HepG2 (cell line): ENCODE results near the gene DPEP1. TPM values are rescaled to one million over a fixed set of nuclear protein-coding genes. Genes with fewer than 3 reads are reported as not detected.

Experiments
- ARID5B ChIP-seq: IDR thresholded peaks from 2 replicates; pipeline ENCODE4 v1.4.0; 2020; ENCODE audit warnings: mild to moderate bottlenecking, missing genetic modification reagents
- CBX5 ChIP-seq: sonication (generic); formaldehyde crosslinking; IDR thresholded peaks from 2 replicates; pipeline ENCODE4 v1.4.0; 2020; ENCODE audit warnings: missing genetic modification reagents, borderline replicate concordance
- CREB3 ChIP-seq: sonication (generic); formaldehyde crosslinking; IDR thresholded peaks from 2 replicates; pipeline ENCODE4 v1.5.0; 2020; ENCODE audit warnings: missing genetic modification reagents
- HOXA3 ChIP-seq: sonication (generic); formaldehyde crosslinking; IDR thresholded peaks from 2 replicates; pipeline ENCODE4 v1.5.0; 2020; ENCODE audit warnings: missing genetic modification reagents
- MED13 ChIP-seq: sonication (generic); formaldehyde crosslinking; IDR thresholded peaks from 2 replicates; pipeline ENCODE4 v1.5.0; 2020; ENCODE audit warnings: missing genetic modification reagents
- POLR2A ChIP-seq, 2 experiments: IDR thresholded peaks; 2 replicates each; pipeline ENCODE4 v1.6.1; 2011; ENCODE audit warnings: low read depth in 2 of 2, low read length in 2 of 2, mild to moderate bottlenecking in 1 of 2, moderate library complexity in 1 of 2; ENCODE audit not compliant: insufficient read depth in 1 of 2
- SMAD9 ChIP-seq: sonication (generic); formaldehyde crosslinking; IDR thresholded peaks from 2 replicates; pipeline ENCODE4 v1.5.1; 2020; ENCODE audit warnings: mild to moderate bottlenecking, missing genetic modification reagents
- SRF ChIP-seq: IDR thresholded peaks from 2 replicates; pipeline ENCODE4 v1.6.1; 2011; ENCODE audit warnings: mild to moderate bottlenecking, low read depth, low read length, moderate library complexity
- SYNCRIP ChIP-seq: fragments of 200-400 bp; formaldehyde crosslinking; IDR thresholded peaks from 2 replicates; pipeline ENCODE4 v1.6.1; 2018; ENCODE audit warnings: mild to moderate bottlenecking, low read depth, low read length; ENCODE audit not compliant: insufficient read depth
- TARDBP ChIP-seq: sonication (generic); formaldehyde crosslinking; IDR thresholded peaks from 2 replicates; pipeline ENCODE4 v1.8.0; 2022; ENCODE audit warnings: mild to moderate bottlenecking, missing genetic modification reagents
- ZNF260 ChIP-seq: sonication (generic); formaldehyde crosslinking; IDR thresholded peaks from 2 replicates; pipeline ENCODE4 v1.4.0; 2020; ENCODE audit warnings: missing genetic modification reagents, low read depth, mild to moderate bottlenecking, borderline replicate concordance
- ZNF530 ChIP-seq: sonication (generic); formaldehyde crosslinking; IDR thresholded peaks from 2 replicates; pipeline ENCODE4 v1.5.0; 2020; ENCODE audit warnings: low read depth, mild to moderate bottlenecking, missing genetic modification reagents
- ZNF607 ChIP-seq: sonication (generic); formaldehyde crosslinking; IDR thresholded peaks from 2 replicates; pipeline ENCODE4 v1.5.1; 2020; ENCODE audit warnings: missing genetic modification reagents, mild to moderate bottlenecking, borderline replicate concordance
- ZNF737 ChIP-seq: sonication (generic); formaldehyde crosslinking; IDR thresholded peaks from 2 replicates; pipeline ENCODE4 v1.5.0; 2020; ENCODE audit warnings: missing genetic modification reagents, mild to moderate bottlenecking, borderline replicate concordance
- ZNF780A ChIP-seq: sonication (generic); formaldehyde crosslinking; IDR thresholded peaks from 2 replicates; pipeline ENCODE4 v1.8.0; 2022; ENCODE audit warnings: mild to moderate bottlenecking, missing genetic modification reagents, moderate library complexity
- polyA plus RNA-seq, 8 experiments: library from polyadenylated mRNA; depleted of rRNA in 3 of 8; stranded (reverse) in 7 of 8; unstranded in 1 of 8; fragments of >200 nt; fragmentation: Illumina TruSeq in 4 of 8; extraction: Trizol in 4 of 8; gene quantifications; 2 replicates each; pipeline versions ENCODE4 v1.2.1 to v1.2.3, GENCODE V29; 2011 to 2016; ENCODE audit warnings: low read depth in 4 of 8, missing spikeins in 1 of 8, mixed read lengths in 1 of 8; ENCODE audit not compliant: insufficient read depth in 1 of 8
- total RNA-seq, 5 experiments: library from RNA; depleted of rRNA; stranded (reverse); fragments of >200 nt; fragmentation: Illumina TruSeq; extraction: Trizol; gene quantifications; 2 replicates each; pipeline ENCODE4 v1.2.3, GENCODE V29; 2016; ENCODE audit warnings: low read depth in 1 of 5
- TF ChIP-seq, protein P1 (sequence below): sonication (generic); formaldehyde crosslinking; IDR thresholded peaks from 2 replicates; pipeline ENCODE4 v1.4.0; 2020; ENCODE audit warnings: missing genetic modification reagents, mild to moderate bottlenecking, borderline replicate concordance
- TF ChIP-seq, protein P2 (sequence below): sonication (generic); formaldehyde crosslinking; IDR thresholded peaks from 2 replicates; pipeline ENCODE4 v1.5.1; 2020; ENCODE audit warnings: mild to moderate bottlenecking, missing genetic modification reagents

The DPEP1 gene
- total and polyA plus RNA-seq, 2 of the 13 experiments (the other 11 are each of a cell fraction or from before 2014, with no cell fraction given), result 37.6 to 52.2 TPM

GRCh38 chr16:89687092-89687940 is 73.9 kb downstream of the DPEP1 start (continued):
- TF ChIP-seq CREB3 (CRISPR knock-in tag), result peak; percentile 97
- peak; percentile 78; the same call in 1 of the 2 replicates for TF ChIP-seq ZNF737 (CRISPR knock-in tag)
- no peak for TF ChIP-seq SRF
- no peak for TF ChIP-seq ZNF260 (CRISPR knock-in tag)
- peak; percentile 91 for TF ChIP-seq ARID5B (CRISPR knock-in tag)
- TF ChIP-seq ZNF530 (CRISPR knock-in tag), result no peak
- peak; percentile 93 for TF ChIP-seq MED13 (CRISPR knock-in tag)
- peak; percentile 93; the same call in 1 of the 2 replicates for TF ChIP-seq ZNF780A (CRISPR knock-in tag)
- TF ChIP-seq POLR2A (IDR thresholded peaks at IDR 0.05; ENCODE audit: insufficient read depth in 1 of 2, low read depth in 2 of 2, low read length in 2 of 2), result peak; percentile 97
- TF ChIP-seq, protein P1, sequence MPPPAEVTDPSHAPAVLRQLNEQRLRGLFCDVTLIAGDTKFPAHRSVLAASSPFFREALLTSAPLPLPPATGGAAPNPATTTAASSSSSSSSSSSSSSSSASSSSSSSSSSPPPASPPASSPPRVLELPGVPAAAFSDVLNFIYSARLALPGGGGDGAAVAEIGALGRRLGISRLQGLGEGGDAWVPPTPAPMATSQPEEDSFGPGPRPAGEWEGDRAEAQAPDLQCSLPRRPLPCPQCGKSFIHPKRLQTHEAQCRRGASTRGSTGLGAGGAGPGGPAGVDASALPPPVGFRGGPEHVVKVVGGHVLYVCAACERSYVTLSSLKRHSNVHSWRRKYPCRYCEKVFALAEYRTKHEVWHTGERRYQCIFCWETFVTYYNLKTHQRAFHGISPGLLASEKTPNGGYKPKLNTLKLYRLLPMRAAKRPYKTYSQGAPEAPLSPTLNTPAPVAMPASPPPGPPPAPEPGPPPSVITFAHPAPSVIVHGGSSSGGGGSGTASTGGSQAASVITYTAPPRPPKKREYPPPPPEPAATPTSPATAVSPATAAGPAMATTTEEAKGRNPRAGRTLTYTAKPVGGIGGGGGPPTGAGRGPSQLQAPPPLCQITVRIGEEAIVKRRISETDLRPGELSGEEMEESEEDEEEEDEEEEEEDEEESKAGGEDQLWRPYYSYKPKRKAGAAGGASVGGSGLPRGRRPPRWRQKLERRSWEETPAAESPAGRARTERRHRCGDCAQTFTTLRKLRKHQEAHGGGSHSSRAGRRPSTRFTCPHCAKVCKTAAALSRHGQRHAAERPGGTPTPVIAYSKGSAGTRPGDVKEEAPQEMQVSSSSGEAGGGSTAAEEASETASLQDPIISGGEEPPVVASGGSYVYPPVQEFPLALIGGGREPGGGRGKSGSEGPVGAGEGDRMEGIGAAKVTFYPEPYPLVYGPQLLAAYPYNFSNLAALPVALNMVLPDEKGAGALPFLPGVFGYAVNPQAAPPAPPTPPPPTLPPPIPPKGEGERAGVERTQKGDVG (CRISPR knock-in tag), result peak; percentile 98
- peak; percentile 99 for TF ChIP-seq TARDBP
- TF ChIP-seq HOXA3 (CRISPR knock-in tag), result peak; percentile 96
- peak; percentile 98 for TF ChIP-seq SMAD9 (CRISPR knock-in tag)
- TF ChIP-seq, protein P2, sequence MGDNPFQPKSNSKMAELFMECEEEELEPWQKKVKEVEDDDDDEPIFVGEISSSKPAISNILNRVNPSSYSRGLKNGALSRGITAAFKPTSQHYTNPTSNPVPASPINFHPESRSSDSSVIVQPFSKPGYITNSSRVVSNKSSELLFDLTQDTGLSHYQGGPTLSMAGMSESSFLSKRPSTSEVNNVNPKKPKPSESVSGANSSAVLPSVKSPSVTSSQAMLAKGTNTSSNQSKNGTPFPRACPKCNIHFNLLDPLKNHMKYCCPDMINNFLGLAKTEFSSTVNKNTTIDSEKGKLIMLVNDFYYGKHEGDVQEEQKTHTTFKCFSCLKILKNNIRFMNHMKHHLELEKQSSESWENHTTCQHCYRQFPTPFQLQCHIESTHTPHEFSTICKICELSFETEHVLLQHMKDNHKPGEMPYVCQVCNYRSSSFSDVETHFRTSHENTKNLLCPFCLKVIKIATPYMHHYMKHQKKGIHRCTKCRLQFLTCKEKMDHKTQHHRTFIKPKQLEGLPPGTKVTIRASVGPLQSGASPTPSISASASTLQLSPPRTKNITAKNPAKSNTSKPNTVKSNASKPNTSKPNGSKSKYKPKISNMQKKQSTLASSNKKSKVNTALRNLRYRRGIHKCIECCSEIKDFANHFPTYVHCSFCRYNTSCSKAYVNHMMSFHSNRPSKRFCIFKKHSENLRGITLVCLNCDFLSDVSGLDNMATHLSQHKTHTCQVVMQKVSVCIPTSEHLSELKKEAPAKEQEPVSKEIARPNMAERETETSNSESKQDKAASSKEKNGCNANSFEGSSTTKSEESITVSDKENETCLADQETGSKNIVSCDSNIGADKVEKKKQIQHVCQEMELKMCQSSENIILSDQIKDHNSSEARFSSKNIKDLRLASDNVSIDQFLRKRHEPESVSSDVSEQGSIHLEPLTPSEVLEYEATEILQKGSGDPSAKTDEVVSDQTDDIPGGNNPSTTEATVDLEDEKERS, result peak; percentile 99
- peak; percentile 99; the same call in 1 of the 2 replicates for TF ChIP-seq ZNF607 (CRISPR knock-in tag)
- TF ChIP-seq SYNCRIP, result no peak
- peak; percentile 93; the same call in 1 of the 2 replicates for TF ChIP-seq CBX5 (CRISPR knock-in tag)
